HepG2 (cell line): ENCODE measurements around the gene DIS3L2. TPM values are rescaled to one million over a fixed set of nuclear protein-coding genes. Genes with fewer than 3 reads are reported as not detected.

Source experiments
- ATAC-seq: fragments of 200-7000 bp; cut with Tn5 transposase; 3 replicates; pipeline ENCODE4 v1.9.1; 2020; ENCODE audit warnings: mild to moderate bottlenecking, moderate library complexity
- BruUV-seq: library from RNA; stranded (reverse); fragments of 400-500 nt; replicated peaks from 2 replicates; lab custom pipeline; 2021; lab: Mats Ljungman, UMichigan
- CTCF ChIA-PET: fragments of 300-600 bp; formaldehyde crosslinking; extraction: SDS; loops from one replicate; lab custom pipeline; 2021; ENCODE audit warnings: low total read pairs, inconsistent platforms, low intra/inter-chr PET ratio; lab: Yijun Ruan, JAX
- POLR2A ChIA-PET: fragments of 350-600 bp; sonication (Branson Sonifier 250); formaldehyde crosslinking; loops from one replicate; lab custom pipeline; 2020; ENCODE audit warnings: antibody characterized with exemption, inconsistent platforms; lab: Yijun Ruan, JAX
- DNase-seq: peaks from one replicate; pipeline ENCODE4 v3.0.0-alpha.2; 2015; ENCODE audit warnings: low spot score
- FAIRE-seq: peaks from 3 replicates; lab custom pipeline; 2011; peaks lifted over from hg19 to GRCh38; lab: Jason Lieb, UNC
- H2AFZ ChIP-seq: one replicate; pipeline ENCODE4 v1.6.1; 2011; ENCODE audit warnings: low read length, inconsistent platforms
- H3K27ac ChIP-seq: fragments of 300-600 bp; 3 replicates; pipeline ENCODE4 v1.8.0; 2011; ENCODE audit warnings: mixed run types, mild to moderate bottlenecking, mixed read lengths, low read length, inconsistent platforms; ENCODE audit not compliant: insufficient read depth; ENCODE audit errors: extremely low read length
- H3K27me3 ChIP-seq, 2 experiments: fragments of 200-600 bp in 1 of 2; 2 replicates in 1 of 2; 3 replicates in 1 of 2; pipeline versions ENCODE4 v1.6.0 to v1.8.0; 2011; ENCODE audit warnings: low read length in 2 of 2, mild to moderate bottlenecking in 2 of 2, moderate library complexity in 2 of 2, inconsistent platforms in 1 of 2; ENCODE audit not compliant: insufficient read depth in 2 of 2, control insufficient read depth in 1 of 2
- H3K36me3 ChIP-seq, 2 experiments: fragments of 200-600 bp in 1 of 2; replicated peaks in 1 of 2; 2 replicates in 1 of 2; 3 replicates in 1 of 2; pipeline versions ENCODE4 v1.5.1 to v1.8.0; 2011; ENCODE audit warnings: low read length in 2 of 2, inconsistent platforms in 1 of 2; ENCODE audit not compliant: insufficient read depth in 2 of 2, control insufficient read depth in 1 of 2
- H3K4me1 ChIP-seq: 2 replicates; pipeline ENCODE4 v1.5.1; 2012; ENCODE audit warnings: low read length, inconsistent platforms; ENCODE audit not compliant: insufficient read depth
- H3K4me2 ChIP-seq: 2 replicates; pipeline ENCODE4 v1.6.0; 2011; ENCODE audit warnings: low read depth, low read length, inconsistent platforms
- H3K4me3 ChIP-seq, 3 experiments: fragments of 200-600 bp in 1 of 3; sonication (generic), shearing (Covaris generic) in 1 of 3; replicated peaks in 1 of 3; 2 replicates each; pipeline ENCODE4 v1.5.1; 2011 to 2016; ENCODE audit warnings: low read length in 3 of 3, inconsistent platforms in 2 of 3, low read depth in 2 of 3, mild to moderate bottlenecking in 2 of 3, control low read depth in 1 of 3, mixed read lengths in 1 of 3; ENCODE audit not compliant: insufficient read depth in 1 of 3
- H3K79me2 ChIP-seq: one replicate; pipeline ENCODE4 v1.6.1; 2011; ENCODE audit warnings: low read length, inconsistent platforms; ENCODE audit not compliant: insufficient read depth
- H3K9ac ChIP-seq: 2 replicates; pipeline ENCODE4 v1.6.0; 2011; ENCODE audit warnings: mild to moderate bottlenecking, low read depth, low read length, inconsistent platforms; ENCODE audit not compliant: insufficient read depth
- H3K9me3 ChIP-seq: 2 replicates; pipeline ENCODE4 v1.5.1; 2012; ENCODE audit warnings: mild to moderate bottlenecking, low read length
- H4K20me1 ChIP-seq: 2 replicates; pipeline ENCODE4 v1.6.0; 2011; ENCODE audit warnings: inconsistent platforms, mild to moderate bottlenecking, low read length, moderate library complexity; ENCODE audit not compliant: insufficient read depth
- ARHGAP35 ChIP-seq: sonication (generic); formaldehyde crosslinking; IDR thresholded peaks from 2 replicates; pipeline ENCODE4 v1.9.0; 2022; ENCODE audit warnings: mild to moderate bottlenecking, inconsistent platforms, moderate library complexity, missing genetic modification reagents, borderline replicate concordance
- CHD4 ChIP-seq: fragments of 200-600 bp; sonication (generic); IDR thresholded peaks from 2 replicates; pipeline ENCODE4 v1.7.0; 2017; ENCODE audit warnings: mild to moderate bottlenecking, low read length, borderline replicate concordance
- GFI1 ChIP-seq: sonication (generic); formaldehyde crosslinking; IDR thresholded peaks from 2 replicates; pipeline ENCODE4 v1.5.0; 2020; ENCODE audit warnings: missing genetic modification reagents, mild to moderate bottlenecking, borderline replicate concordance
- NFIB ChIP-seq: sonication (generic); formaldehyde crosslinking; IDR thresholded peaks from 2 replicates; pipeline ENCODE4 v1.9.0; 2021; ENCODE audit warnings: missing genetic modification reagents, mild to moderate bottlenecking, borderline replicate concordance
- SALL1 ChIP-seq: sonication (generic); formaldehyde crosslinking; IDR thresholded peaks from 2 replicates; pipeline ENCODE4 v1.8.0; 2022; ENCODE audit warnings: mild to moderate bottlenecking, missing genetic modification reagents
- ZFX ChIP-seq: sonication (generic); formaldehyde crosslinking; IDR thresholded peaks from 2 replicates; pipeline ENCODE4 v1.4.0; 2020; ENCODE audit warnings: mild to moderate bottlenecking, low read depth, missing genetic modification reagents, moderate library complexity
- ZNF670 ChIP-seq: sonication (generic); formaldehyde crosslinking; IDR thresholded peaks from 2 replicates; pipeline ENCODE4 v1.8.0; 2022; ENCODE audit warnings: mild to moderate bottlenecking, missing genetic modification reagents, borderline replicate concordance
- WGBS: methylation state at CpG from one replicate; pipeline ENCODE4 v1.1.6; 2017; ENCODE audit warnings: low lambda C conversion rate; 5-methylcytosine and 5-hydroxymethylcytosine counted together
- in situ Hi-C: cut with HindIII; loops from 2 replicates; pipeline ENCODE4 v1.10.0; 2017; ENCODE audit warnings: low pct_unique_long_range_greater_than_20kb; ENCODE audit not compliant: extremely low pct_ligation_motif_present
- intact Hi-C: fragments of 100-400 bp; cut with micrococcal nuclease; formaldehyde crosslinking; loops from one replicate; pipeline ENCODE4 v1.10.0; 2022; ENCODE audit not compliant: unreplicated experiment
- polyA plus RNA-seq, 8 experiments: library from polyadenylated mRNA; depleted of rRNA in 3 of 8; stranded (reverse) in 7 of 8; unstranded in 1 of 8; fragments of >200 nt; fragmentation: Illumina TruSeq in 4 of 8; extraction: Trizol in 4 of 8; gene quantifications; 2 replicates each; pipeline versions ENCODE4 v1.2.1 to v1.2.3, GENCODE V29; 2011 to 2016; ENCODE audit warnings: low read depth in 4 of 8, missing spikeins in 1 of 8, mixed read lengths in 1 of 8; ENCODE audit not compliant: insufficient read depth in 1 of 8
- total RNA-seq, 5 experiments: library from RNA; depleted of rRNA; stranded (reverse); fragments of >200 nt; fragmentation: Illumina TruSeq; extraction: Trizol; gene quantifications; 2 replicates each; pipeline ENCODE4 v1.2.3, GENCODE V29; 2016; ENCODE audit warnings: low read depth in 1 of 5
- TF ChIP-seq, protein P1 (sequence below): sonication (generic); formaldehyde crosslinking; IDR thresholded peaks from 2 replicates; pipeline ENCODE4 v1.5.0; 2020; ENCODE audit warnings: mild to moderate bottlenecking, missing genetic modification reagents, moderate library complexity
- TF ChIP-seq, protein P2 (sequence below): sonication (generic); formaldehyde crosslinking; IDR thresholded peaks from 2 replicates; pipeline ENCODE4 v1.5.1; 2020; ENCODE audit warnings: mild to moderate bottlenecking, missing genetic modification reagents, moderate library complexity
- TF ChIP-seq, protein P3 (sequence below): IDR thresholded peaks from 2 replicates; pipeline ENCODE4 v1.6.1; 2012; ENCODE audit warnings: low read length, improper control_type of control experiment
- TF ChIP-seq, protein P4 (sequence below): sonication (generic); formaldehyde crosslinking; IDR thresholded peaks from 2 replicates; pipeline ENCODE4 v1.4.0; 2020; ENCODE audit warnings: low read depth, mild to moderate bottlenecking, missing genetic modification reagents
- TF ChIP-seq, protein P5 (sequence below): IDR thresholded peaks from 2 replicates; pipeline ENCODE4 v1.6.1; 2012; ENCODE audit warnings: low read depth, low read length, improper control_type of control experiment

Gene DIS3L2
- total and polyA plus RNA-seq, 2 of the 13 experiments (the other 11 are each of a cell fraction or from before 2014, with no cell fraction given), result 7.0 to 23.9 TPM

DNA sequence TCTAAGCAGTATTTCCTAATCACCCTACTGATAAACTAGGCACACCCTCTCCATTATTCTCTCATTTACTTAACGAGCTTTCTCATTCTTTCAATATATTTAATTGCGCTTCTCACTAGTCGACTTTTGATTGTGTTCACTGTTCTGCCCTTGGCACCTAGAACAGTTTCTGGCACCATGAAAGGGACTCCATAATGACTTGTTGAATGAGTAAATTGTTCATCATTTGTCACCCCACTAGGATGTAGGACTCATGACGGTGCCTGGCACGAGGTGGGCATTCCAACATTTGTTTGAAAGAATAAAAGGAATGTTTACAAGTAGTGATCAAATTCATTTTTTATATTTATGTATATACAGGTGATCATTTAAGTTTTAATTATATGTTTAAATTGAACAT, 123.7 kb downstream of the DIS3L2 start (continued):
- TF ChIP-seq, protein P1, sequence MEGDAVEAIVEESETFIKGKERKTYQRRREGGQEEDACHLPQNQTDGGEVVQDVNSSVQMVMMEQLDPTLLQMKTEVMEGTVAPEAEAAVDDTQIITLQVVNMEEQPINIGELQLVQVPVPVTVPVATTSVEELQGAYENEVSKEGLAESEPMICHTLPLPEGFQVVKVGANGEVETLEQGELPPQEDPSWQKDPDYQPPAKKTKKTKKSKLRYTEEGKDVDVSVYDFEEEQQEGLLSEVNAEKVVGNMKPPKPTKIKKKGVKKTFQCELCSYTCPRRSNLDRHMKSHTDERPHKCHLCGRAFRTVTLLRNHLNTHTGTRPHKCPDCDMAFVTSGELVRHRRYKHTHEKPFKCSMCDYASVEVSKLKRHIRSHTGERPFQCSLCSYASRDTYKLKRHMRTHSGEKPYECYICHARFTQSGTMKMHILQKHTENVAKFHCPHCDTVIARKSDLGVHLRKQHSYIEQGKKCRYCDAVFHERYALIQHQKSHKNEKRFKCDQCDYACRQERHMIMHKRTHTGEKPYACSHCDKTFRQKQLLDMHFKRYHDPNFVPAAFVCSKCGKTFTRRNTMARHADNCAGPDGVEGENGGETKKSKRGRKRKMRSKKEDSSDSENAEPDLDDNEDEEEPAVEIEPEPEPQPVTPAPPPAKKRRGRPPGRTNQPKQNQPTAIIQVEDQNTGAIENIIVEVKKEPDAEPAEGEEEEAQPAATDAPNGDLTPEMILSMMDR (CRISPR knock-in tag), result no peak
- no peak for TF ChIP-seq GFI1 (CRISPR knock-in tag)
- TF ChIP-seq, protein P2, sequence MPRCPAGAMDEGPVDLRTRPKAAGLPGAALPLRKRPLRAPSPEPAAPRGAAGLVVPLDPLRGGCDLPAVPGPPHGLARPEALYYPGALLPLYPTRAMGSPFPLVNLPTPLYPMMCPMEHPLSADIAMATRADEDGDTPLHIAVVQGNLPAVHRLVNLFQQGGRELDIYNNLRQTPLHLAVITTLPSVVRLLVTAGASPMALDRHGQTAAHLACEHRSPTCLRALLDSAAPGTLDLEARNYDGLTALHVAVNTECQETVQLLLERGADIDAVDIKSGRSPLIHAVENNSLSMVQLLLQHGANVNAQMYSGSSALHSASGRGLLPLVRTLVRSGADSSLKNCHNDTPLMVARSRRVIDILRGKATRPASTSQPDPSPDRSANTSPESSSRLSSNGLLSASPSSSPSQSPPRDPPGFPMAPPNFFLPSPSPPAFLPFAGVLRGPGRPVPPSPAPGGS, result no peak

DNA sequence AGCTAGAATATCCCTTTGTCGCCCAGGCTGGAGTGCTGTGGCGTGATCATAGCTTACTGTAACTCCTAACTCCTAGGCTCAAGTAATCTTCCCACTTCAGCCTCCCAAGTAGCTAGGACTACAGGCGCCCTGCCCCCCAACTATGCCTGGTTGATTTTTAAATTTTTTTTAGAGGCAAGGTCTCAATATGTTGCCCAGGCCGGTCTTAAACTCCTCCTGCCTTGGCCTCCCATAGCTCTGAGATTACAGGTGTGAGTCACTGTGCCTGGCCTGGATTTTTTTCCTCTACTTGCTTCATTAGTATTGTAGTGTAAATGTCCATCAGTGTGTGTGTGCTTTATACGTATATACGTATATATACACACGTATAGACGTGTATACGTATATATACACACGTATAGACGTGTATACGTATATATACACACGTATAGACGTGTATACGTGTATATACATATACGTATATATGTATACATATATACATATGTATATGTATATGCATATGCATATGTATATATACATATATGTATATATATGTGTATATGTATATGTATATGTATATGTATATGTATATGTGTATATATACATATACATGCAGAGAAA, 124.4 kb downstream of the DIS3L2 start:
- Histone ChIP-seq H3K36me3 (peaks cover 6 to 18% of the 10 kb centered on the region in 2 experiments; a peak in 4 of 5 replicates), H4K20me1 (no peaks in the 10 kb centered on the region), H3K4me1 (no peaks in the 10 kb centered on the region), H3K9me3 (no peaks in the 10 kb centered on the region), H2AFZ (no peak overlapping the region), H3K27ac (no peak overlapping the region), H3K4me2 (no peak overlapping the region), H3K9ac (no peak overlapping the region), H3K79me2 (no peaks in the 10 kb centered on the region), H3K27me3 (no peaks in the 10 kb centered on the region), H3K4me3 (no peak overlapping the region)
- in situ Hi-C loops (no loop called here), intact Hi-C loops (no loop called here)
- no TSS peak for BruUV-seq
- FAIRE-seq (no peak), ATAC-seq (no peak), DNase-seq (no peak)
- WGBS, result 94% methylated on average over 16 of the region's 16 CpGs
- CTCF ChIA-PET, result no interaction called here
- POLR2A ChIA-PET, result no interaction called here
- TF ChIP-seq, protein P3, sequence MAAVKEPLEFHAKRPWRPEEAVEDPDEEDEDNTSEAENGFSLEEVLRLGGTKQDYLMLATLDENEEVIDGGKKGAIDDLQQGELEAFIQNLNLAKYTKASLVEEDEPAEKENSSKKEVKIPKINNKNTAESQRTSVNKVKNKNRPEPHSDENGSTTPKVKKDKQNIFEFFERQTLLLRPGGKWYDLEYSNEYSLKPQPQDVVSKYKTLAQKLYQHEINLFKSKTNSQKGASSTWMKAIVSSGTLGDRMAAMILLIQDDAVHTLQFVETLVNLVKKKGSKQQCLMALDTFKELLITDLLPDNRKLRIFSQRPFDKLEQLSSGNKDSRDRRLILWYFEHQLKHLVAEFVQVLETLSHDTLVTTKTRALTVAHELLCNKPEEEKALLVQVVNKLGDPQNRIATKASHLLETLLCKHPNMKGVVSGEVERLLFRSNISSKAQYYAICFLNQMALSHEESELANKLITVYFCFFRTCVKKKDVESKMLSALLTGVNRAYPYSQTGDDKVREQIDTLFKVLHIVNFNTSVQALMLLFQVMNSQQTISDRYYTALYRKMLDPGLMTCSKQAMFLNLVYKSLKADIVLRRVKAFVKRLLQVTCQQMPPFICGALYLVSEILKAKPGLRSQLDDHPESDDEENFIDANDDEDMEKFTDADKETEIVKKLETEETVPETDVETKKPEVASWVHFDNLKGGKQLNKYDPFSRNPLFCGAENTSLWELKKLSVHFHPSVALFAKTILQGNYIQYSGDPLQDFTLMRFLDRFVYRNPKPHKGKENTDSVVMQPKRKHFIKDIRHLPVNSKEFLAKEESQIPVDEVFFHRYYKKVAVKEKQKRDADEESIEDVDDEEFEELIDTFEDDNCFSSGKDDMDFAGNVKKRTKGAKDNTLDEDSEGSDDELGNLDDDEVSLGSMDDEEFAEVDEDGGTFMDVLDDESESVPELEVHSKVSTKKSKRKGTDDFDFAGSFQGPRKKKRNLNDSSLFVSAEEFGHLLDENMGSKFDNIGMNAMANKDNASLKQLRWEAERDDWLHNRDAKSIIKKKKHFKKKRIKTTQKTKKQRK, result no peak
- no peak for TF ChIP-seq ZFX (CRISPR knock-in tag)
- TF ChIP-seq SALL1 (CRISPR knock-in tag), result no peak
- no peak for TF ChIP-seq ZNF670 (CRISPR knock-in tag)
- no peak for TF ChIP-seq CHD4
- TF ChIP-seq NFIB (CRISPR knock-in tag), result no peak
- TF ChIP-seq ARHGAP35, result no peak
- TF ChIP-seq, protein P4, sequence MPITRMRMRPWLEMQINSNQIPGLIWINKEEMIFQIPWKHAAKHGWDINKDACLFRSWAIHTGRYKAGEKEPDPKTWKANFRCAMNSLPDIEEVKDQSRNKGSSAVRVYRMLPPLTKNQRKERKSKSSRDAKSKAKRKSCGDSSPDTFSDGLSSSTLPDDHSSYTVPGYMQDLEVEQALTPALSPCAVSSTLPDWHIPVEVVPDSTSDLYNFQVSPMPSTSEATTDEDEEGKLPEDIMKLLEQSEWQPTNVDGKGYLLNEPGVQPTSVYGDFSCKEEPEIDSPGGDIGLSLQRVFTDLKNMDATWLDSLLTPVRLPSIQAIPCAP, result no peak
- TF ChIP-seq, protein P5, sequence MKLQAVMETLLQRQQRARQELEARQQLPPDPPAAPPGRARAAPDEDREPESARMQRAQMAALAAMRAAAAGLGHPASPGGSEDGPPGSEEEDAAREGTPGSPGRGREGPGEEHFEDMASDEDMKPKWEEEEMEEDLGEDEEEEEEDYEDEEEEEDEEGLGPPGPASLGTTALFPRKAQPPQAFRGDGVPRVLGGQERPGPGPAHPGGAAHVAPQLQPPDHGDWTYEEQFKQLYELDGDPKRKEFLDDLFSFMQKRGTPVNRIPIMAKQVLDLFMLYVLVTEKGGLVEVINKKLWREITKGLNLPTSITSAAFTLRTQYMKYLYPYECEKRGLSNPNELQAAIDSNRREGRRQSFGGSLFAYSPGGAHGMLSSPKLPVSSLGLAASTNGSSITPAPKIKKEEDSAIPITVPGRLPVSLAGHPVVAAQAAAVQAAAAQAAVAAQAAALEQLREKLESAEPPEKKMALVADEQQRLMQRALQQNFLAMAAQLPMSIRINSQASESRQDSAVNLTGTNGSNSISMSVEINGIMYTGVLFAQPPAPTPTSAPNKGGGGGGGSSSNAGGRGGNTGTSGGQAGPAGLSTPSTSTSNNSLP, result no peak
